Measurements from ENCODE around the gene OGFR.

- TF ChIP-seq CTCF (IDR thresholded peaks at IDR 0.05 in 2 of 3, conservative IDR thresholded peaks at IDR 0.05 in 1 of 3; ENCODE audit: borderline replicate concordance in 1 of 3, insufficient read depth in 1 of 3, low read depth in 2 of 3, low read length in 2 of 3) (no peak), POLR2AphosphoS5 (IDR thresholded peaks at IDR 0.05; ENCODE audit: low read depth, low read length) (no peak), POLR2A (IDR thresholded peaks at IDR 0.05; ENCODE audit: borderline replicate concordance, extremely low read depth, insufficient read depth, insufficient read length) (no peak)
Measured at GRCh38 chr20:62792182-62792939, 12.3 kb upstream of the OGFR start.

All from HCT116 (cell line).